Endothelial cell of umbilical vein (primary cell): ENCODE results near the gene IFNA14. TPM values are rescaled to one million over a fixed set of nuclear protein-coding genes. Genes with fewer than 3 reads are reported as not detected.

Source experiments
- BruUV-seq: library from RNA; stranded (reverse); fragments of 400-500 nt; replicated peaks from 2 replicates; lab custom pipeline; 2021; lab: Mats Ljungman, UMichigan
- CTCF ChIA-PET: fragments of 300-600, 350-600 bp; sonication (Branson Sonifier 250); formaldehyde crosslinking; loops from one replicate; lab custom pipeline; 2021; ENCODE audit warnings: antibody characterized with exemption, inconsistent platforms; lab: Charles Lee
- POLR2A ChIA-PET: fragments of 300-600, 350-600 bp; sonication (Branson Sonifier 250); formaldehyde crosslinking; loops from one replicate; lab custom pipeline; 2021; ENCODE audit warnings: antibody characterized with exemption, inconsistent platforms; lab: Charles Lee
- DNase-seq: peaks from one replicate; pipeline ENCODE4 v3.0.0-alpha.2; 2011; ENCODE audit warnings: low read depth, low spot score
- FAIRE-seq: peaks from 2 replicates; lab custom pipeline; 2011; peaks lifted over from hg19 to GRCh38; lab: Jason Lieb, UNC
- H2AFZ ChIP-seq: 2 replicates; pipeline ENCODE4 v1.6.0; 2012; ENCODE audit warnings: low read depth, low read length, control low read depth, inconsistent platforms
- H3K27ac ChIP-seq: 2 replicates; pipeline ENCODE4 v1.5.1; 2011; ENCODE audit warnings: low read depth, mild to moderate bottlenecking, control low read depth, low read length, moderate library complexity; ENCODE audit not compliant: insufficient read depth
- H3K27me3 ChIP-seq, 2 experiments: 2 replicates each; pipeline versions ENCODE4 v1.6.0 to v1.6.1; 2011; ENCODE audit warnings: low read length in 2 of 2, mixed read lengths in 1 of 2; ENCODE audit not compliant: control insufficient read depth in 2 of 2, insufficient read depth in 2 of 2
- H3K36me3 ChIP-seq, 2 experiments: 2 replicates in 1 of 2; 3 replicates in 1 of 2; pipeline ENCODE4 v1.5.1; 2011; ENCODE audit warnings: low read length in 2 of 2, mild to moderate bottlenecking in 1 of 2, moderate library complexity in 1 of 2; ENCODE audit not compliant: control insufficient read depth in 2 of 2, insufficient read depth in 2 of 2; ENCODE audit errors: extremely low read depth in 1 of 2
- H3K4me1 ChIP-seq: 3 replicates; pipeline ENCODE4 v1.5.1; 2011; ENCODE audit warnings: mild to moderate bottlenecking, low read length; ENCODE audit not compliant: control insufficient read depth, insufficient read depth; ENCODE audit errors: extremely low read depth
- H3K4me2 ChIP-seq: 2 replicates; pipeline ENCODE4 v1.6.1; 2011; ENCODE audit warnings: low read length, control low read depth, mixed read lengths; ENCODE audit not compliant: insufficient read depth
- H3K4me3 ChIP-seq, 3 experiments: fragments of 200-600 bp in 1 of 3; sonication (generic), shearing (Covaris generic) in 1 of 3; replicated peaks in 1 of 3; 2 replicates each; pipeline ENCODE4 v1.5.1; 2011 to 2016; ENCODE audit warnings: control low read depth in 3 of 3, low read length in 3 of 3, mild to moderate bottlenecking in 2 of 3, inconsistent platforms in 1 of 3, low read depth in 1 of 3, moderate library complexity in 1 of 3; ENCODE audit not compliant: insufficient read depth in 1 of 3
- H3K79me2 ChIP-seq: 2 replicates; pipeline ENCODE4 v1.6.0; 2012; ENCODE audit warnings: low read length, inconsistent platforms; ENCODE audit not compliant: control insufficient read depth, insufficient read depth
- H3K9ac ChIP-seq: replicated peaks from 2 replicates; pipeline ENCODE3; 2011; ENCODE audit warnings: low read length, control low read depth; ENCODE audit not compliant: insufficient read depth; ENCODE audit errors: extremely low read depth
- H3K9me1 ChIP-seq: replicated peaks from 3 replicates; pipeline ENCODE4 v1.6.0; 2011; ENCODE audit warnings: mild to moderate bottlenecking, low read length; ENCODE audit not compliant: control insufficient read depth, insufficient read depth; ENCODE audit errors: extremely low read depth
- H3K9me3 ChIP-seq: replicated peaks from 2 replicates; pipeline ENCODE4 v1.5.1; 2012; ENCODE audit warnings: low read length, inconsistent platforms; ENCODE audit not compliant: control insufficient read depth, insufficient read depth
- H4K20me1 ChIP-seq: replicated peaks from 2 replicates; pipeline ENCODE3; 2011; ENCODE audit warnings: mild to moderate bottlenecking, low read length; ENCODE audit not compliant: control insufficient read depth, insufficient read depth; ENCODE audit errors: extremely low read depth
- CTCF ChIP-seq, 2 donors: IDR thresholded peaks; 1 replicate in 1 of 2; 2 replicates in 1 of 2; pipeline ENCODE4 v1.5.1; 2011; ENCODE audit warnings: low read length in 2 of 2, mild to moderate bottlenecking in 2 of 2, moderate library complexity in 2 of 2, control low read depth in 1 of 2, inconsistent platforms in 1 of 2, low read depth in 1 of 2; ENCODE audit not compliant: insufficient read depth in 1 of 2; ENCODE audit errors: extremely low read depth in 1 of 2
- EZH2 ChIP-seq: IDR thresholded peaks from 2 replicates; pipeline ENCODE4 v1.6.1; 2012; ENCODE audit warnings: borderline replicate concordance, low read depth, mild to moderate bottlenecking, moderate library complexity, low read length, inconsistent platforms; ENCODE audit not compliant: severe bottlenecking
- FOS ChIP-seq: IDR thresholded peaks from 2 replicates; pipeline ENCODE4 v1.6.1; 2011; ENCODE audit warnings: mild to moderate bottlenecking, low read length, moderate library complexity, borderline replicate concordance; ENCODE audit not compliant: insufficient read depth
- GATA2 ChIP-seq: IDR thresholded peaks from 2 replicates; pipeline ENCODE4 v1.7.0; 2011; ENCODE audit warnings: low read depth, mild to moderate bottlenecking, moderate library complexity, mixed read lengths, low read length; ENCODE audit not compliant: insufficient read length, insufficient read depth
- JUN ChIP-seq: IDR thresholded peaks from 2 replicates; pipeline ENCODE4 v1.6.1; 2011; ENCODE audit warnings: borderline replicate concordance, low read depth; ENCODE audit not compliant: insufficient read length, insufficient read depth
- MAX ChIP-seq: IDR thresholded peaks from 2 replicates; pipeline ENCODE4 v1.6.1; 2011; ENCODE audit not compliant: insufficient read depth, insufficient read length
- MYC ChIP-seq: IDR thresholded peaks from one replicate; pipeline ENCODE4 v1.6.1; 2011; ENCODE audit warnings: mild to moderate bottlenecking, low read depth, low read length
- POLR2A ChIP-seq: IDR thresholded peaks from 2 replicates; pipeline ENCODE4 v1.6.1; 2012; ENCODE audit warnings: low read depth, mild to moderate bottlenecking, control low read depth, low read length
- POLR2AphosphoS5 ChIP-seq: IDR thresholded peaks from 2 replicates; pipeline ENCODE4 v1.6.1; 2012; ENCODE audit warnings: low read depth, mild to moderate bottlenecking, control low read depth, low read length, moderate library complexity; ENCODE audit not compliant: insufficient read depth
- dilution Hi-C: fragments of 300-500 bp; cut with MboI; formaldehyde crosslinking; loops from one replicate; pipeline ENCODE4 v1.15.0; 2019; ENCODE audit warnings: low sequenced_read_pairs; ENCODE audit not compliant: extremely low pct_ligation_motif_present
- intact Hi-C: fragments of 100-400 bp; cut with micrococcal nuclease; formaldehyde crosslinking; loops from one replicate; pipeline ENCODE4 v1.10.0; 2022
- polyA plus RNA-seq, 4 experiments: library from polyadenylated mRNA; depleted of rRNA in 3 of 4; stranded (reverse) in 3 of 4; unstranded in 1 of 4; fragments of >200 nt; gene quantifications; 2 replicates each; pipeline versions ENCODE4 v1.2.1 to v1.2.3, GENCODE V29; 2011 to 2012; ENCODE audit warnings: missing spikeins in 1 of 4
- total RNA-seq: library from RNA; stranded (reverse); gene quantifications from 2 replicates; pipeline ENCODE4 v1.2.3, GENCODE V29; 2021

Gene IFNA14
- total and polyA plus RNA-seq, 2 donors (not counting 3 experiments of a cell fraction or from before 2014, with no cell fraction given): not detected

- no peak overlapping the region for H3K4me2 ChIP-seq
- no peak overlapping the region for H2AFZ ChIP-seq
- ChIA-PET CTCF (interaction anchor here (1.1 to 4.7 kb wide), 6 partner anchors 17 to 204 kb away, joined by 3 to 63 read pairs (median 11); no protein-coding TSS in a partner anchor), POLR2A (no interaction called here)
- no peak overlapping the region for H3K4me3 ChIP-seq
- intact Hi-C loops (loop anchor here (2.0 to 5.0 kb wide), 2 partner anchors 67 to 216 kb away; no protein-coding TSS in a partner anchor), dilution Hi-C loops (no loop called here)
- no peak overlapping the region for H3K9ac ChIP-seq
- FAIRE-seq (no peak), DNase-seq (no peak)
- H3K9me1 ChIP-seq: no peaks in the 10 kb centered on the region
- H3K4me1 ChIP-seq: peaks cover 3% of the 10 kb centered on the region
- no peaks in the 10 kb centered on the region for H4K20me1 ChIP-seq
- no peaks in the 10 kb centered on the region for H3K36me3 ChIP-seq
- H3K27me3 ChIP-seq: peaks cover 25 to 49% of the 10 kb centered on the region in 2 experiments
- H3K79me2 ChIP-seq: no peaks in the 10 kb centered on the region
- no TSS peak for BruUV-seq
- no peaks in the 10 kb centered on the region for H3K9me3 ChIP-seq
- no peak overlapping the region for H3K27ac ChIP-seq
- TF ChIP-seq CTCF (IDR thresholded peaks at IDR 0.05; ENCODE audit: extremely low read depth in 1 of 2, insufficient read depth in 1 of 2, low read depth in 1 of 2, low read length in 2 of 2) (no peak), GATA2 (no peak), POLR2A (no peak), FOS (no peak), POLR2AphosphoS5 (no peak), EZH2 (no peak), MYC (no peak), MAX (no peak), JUN (no peak)
Observed at GRCh38 chr9:21251638-21252037, 11.8 kb upstream of the IFNA14 start.
